Spleen (tissue), 11 donors: ENCODE results near the gene SETD4. TPM values are rescaled to one million over a fixed set of nuclear protein-coding genes. Genes with fewer than 3 reads are reported as not detected.
A peak's percentile ranks its signal among the peaks of the same experiment; 100 is the strongest.

Experiments
- DNase-seq: peaks from one replicate; pipeline ENCODE4 v3.0.0-alpha.2; 2020
- H3K27ac ChIP-seq, 8 donors: fragments of 200-600 bp; sonication (generic) in 7 of 8; 1 replicate in 4 of 8; 2 replicates in 4 of 8; pipeline versions ENCODE4 v1.5.0 to v1.8.0; 2016 to 2021; ENCODE audit warnings: inconsistent platforms in 4 of 8, mild to moderate bottlenecking in 4 of 8, moderate library complexity in 1 of 8
- H3K27me3 ChIP-seq, 7 donors: fragments of 200-600 bp; sonication (generic) in 6 of 7; replicated peaks in 1 of 7; 1 replicate in 4 of 7; 2 replicates in 3 of 7; pipeline versions ENCODE4 v1.5.0 to v1.8.0; 2016 to 2021; ENCODE audit warnings: inconsistent platforms in 3 of 7, mild to moderate bottlenecking in 1 of 7
- H3K36me3 ChIP-seq, 6 donors: fragments of 200-600 bp; sonication (generic) in 5 of 6; 1 replicate in 4 of 6; 2 replicates in 2 of 6; pipeline versions ENCODE4 v1.5.0 to v1.8.0; 2016 to 2021; ENCODE audit warnings: inconsistent platforms in 2 of 6
- H3K4me1 ChIP-seq, 6 donors: fragments of 200-600 bp; sonication (generic) in 5 of 6; 1 replicate in 3 of 6; 2 replicates in 3 of 6; pipeline versions ENCODE4 v1.5.0 to v1.8.0; 2016 to 2021; ENCODE audit warnings: inconsistent platforms in 3 of 6
- H3K4me3 ChIP-seq, 8 donors: fragments of 200-600 bp; sonication (generic) in 7 of 8; 1 replicate in 4 of 8; 2 replicates in 4 of 8; pipeline versions ENCODE4 v1.5.0 to v1.8.0; 2016 to 2021; ENCODE audit warnings: inconsistent platforms in 4 of 8, mild to moderate bottlenecking in 4 of 8, moderate library complexity in 2 of 8
- H3K9me3 ChIP-seq, 8 donors: fragments of 200-600 bp; sonication (generic) in 7 of 8; 1 replicate in 4 of 8; 2 replicates in 4 of 8; pipeline versions ENCODE4 v1.5.0 to v1.8.0; 2016 to 2021; ENCODE audit warnings: inconsistent platforms in 4 of 8
- CTCF ChIP-seq, 11 experiments: fragments of 200-600 bp in 7 of 11; fragments of 450-650 bp in 4 of 11; sonication (generic) in 4 of 11; IDR thresholded peaks in 8 of 11; conservative IDR thresholded peaks in 3 of 11; 1 replicate in 7 of 11; 2 replicates in 4 of 11; pipeline versions ENCODE4 v1.4.0 to v1.8.0; 2016 to 2021; ENCODE audit warnings: antibody characterized with exemption in 11 of 11, inconsistent platforms in 4 of 11, mild to moderate bottlenecking in 1 of 11
- POLR2A ChIP-seq, 3 donors: fragments of 450-650 bp; IDR thresholded peaks; one replicate each; pipeline ENCODE4 v1.5.1; 2017; ENCODE audit warnings: antibody characterized with exemption in 3 of 3, mild to moderate bottlenecking in 1 of 3
- POLR2AphosphoS5 ChIP-seq, 3 donors: sonication (generic); formaldehyde crosslinking; IDR thresholded peaks; one replicate each; pipeline ENCODE4 v1.5.1; 2017; ENCODE audit warnings: antibody characterized with exemption in 3 of 3
- WGBS, 5 donors: extraction: QIAGEN DNeasy Blood & Tissue Kit in 3 of 5; methylation state at CpG; one replicate each; pipeline versions ENCODE4 v1.1.5 to v1.1.7; 2013 to 2018; 5-methylcytosine and 5-hydroxymethylcytosine counted together
- intact Hi-C: fragments of 100-400 bp; cut with DNase I; formaldehyde crosslinking; loops from one replicate; pipeline ENCODE4 v1.15.0; 2023; ENCODE audit warnings: low total_unique reads
- polyA plus RNA-seq, 3 donors: library from polyadenylated mRNA; stranded (reverse); fragments of 200-250 nt; gene quantifications; one replicate each; pipeline ENCODE4 v1.2.1, GENCODE V29; 2013
- total RNA-seq, 7 donors: library from RNA; depleted of rRNA in 3 of 7; stranded (reverse); fragments of >200 nt in 3 of 7; fragmentation: NEBNext Ultra II Directional in 4 of 7; extraction: Animal tissue kit (Norgen Biotek cat#: 25700) in 4 of 7; gene quantifications; one replicate each; pipeline versions ENCODE4 v1.1.0 to v1.2.1, GENCODE V29; 2016 to 2021
- donor health status: healthy with polysubstance abuse.
- donor health status: DM: no; HTN: no; CAD: no; lungs with moderate emphysema.
- donor health status: DM: no; HTN: no; CAD: no.
- donor health status: Bipolar disorder and iron deficiency.
- donor health status: healthy.
- donor health status: DM: no; HTN: no; CAD: no.
- donor health status: DM: yes; HTN: yes; CAD: no.

Gene SETD4
- total and polyA plus RNA-seq, 10 donors: 6.9 to 28.1 (median 18.4) TPM

GRCh38 chr21:36010801-36011200 is 49.5 kb downstream of the SETD4 start:
- 78 to 91% (median 82%) methylated on average over 2 of the region's 2 CpGs for WGBS, 5 donors
- no peak overlapping the region for H3K4me3 ChIP-seq
- TF ChIP-seq POLR2AphosphoS5 (IDR thresholded peaks at IDR 0.05) (no peak), CTCF (IDR thresholded peaks at IDR 0.05 in 8 of 11, conservative IDR thresholded peaks at IDR 0.05 in 3 of 11) (no peak), POLR2A (IDR thresholded peaks at IDR 0.05) (no peak)
- no peaks in the 10 kb centered on the region for H3K9me3 ChIP-seq
- no peaks in the 10 kb centered on the region for H3K4me1 ChIP-seq
- no peak for DNase-seq
- intact Hi-C loops: no loop called here
- peaks cover 0 to 11% (median 0%) of the 10 kb centered on the region in 7 donors for H3K27me3 ChIP-seq
- H3K36me3 ChIP-seq: no peaks in the 10 kb centered on the region
- H3K27ac ChIP-seq: no peak overlapping the region

- intact Hi-C loops: no loop called here
- WGBS, 5 donors: 84 to 98% (median 93%) methylated on average over 2 of the region's 2 CpGs
- Histone ChIP-seq H3K36me3 (no peaks in the 10 kb centered on the region), H3K27me3 (peaks cover 0 to 15% (median 0%) of the 10 kb centered on the region in 7 donors), H3K4me1 (no peaks in the 10 kb centered on the region), H3K4me3 (no peak overlapping the region), H3K27ac (no peak overlapping the region), H3K9me3 (no peaks in the 10 kb centered on the region)
- TF ChIP-seq POLR2AphosphoS5 (IDR thresholded peaks at IDR 0.05): no peak
- TF ChIP-seq POLR2A (IDR thresholded peaks at IDR 0.05): no peak
- no peak for TF ChIP-seq CTCF (IDR thresholded peaks at IDR 0.05 in 8 of 11, conservative IDR thresholded peaks at IDR 0.05 in 3 of 11)
- DNase-seq: no peak
Observed at GRCh38 chr21:36008505-36008904, 51.8 kb downstream of the SETD4 start.

- Histone ChIP-seq H3K36me3 (no peaks in the 10 kb centered on the region), H3K27ac (peak overlapping the region in 3 of 8 donors; percentile 43 to 64 (median 45)), H3K4me1 (no peaks in the 10 kb centered on the region), H3K27me3 (peaks cover 0 to 19% (median 0%) of the 10 kb centered on the region in 7 donors), H3K4me3 (peak overlapping the region in 2 of 8 donors; percentile 18 to 53), H3K9me3 (no peaks in the 10 kb centered on the region)
- intact Hi-C loops: no loop called here
- no peak for DNase-seq
- 92 to 97% (median 94%) methylated on average over 5 of the region's 5 CpGs for WGBS, 5 donors
- no peak for TF ChIP-seq POLR2AphosphoS5 (IDR thresholded peaks at IDR 0.05)
- TF ChIP-seq POLR2A (IDR thresholded peaks at IDR 0.05): no peak
- TF ChIP-seq CTCF (IDR thresholded peaks at IDR 0.05 in 8 of 11, conservative IDR thresholded peaks at IDR 0.05 in 3 of 11): no peak
Observed at GRCh38 chr21:36005879-36006400, 54.4 kb downstream of the SETD4 start.

GRCh38 chr21:36005018-36005417 is 55.3 kb downstream of the SETD4 start:
- 69 to 79% (median 75%) methylated on average over 11 to 17 of the region's 17 CpGs for WGBS, 5 donors
- H3K9me3 ChIP-seq: no peaks in the 10 kb centered on the region

More at GRCh38 chr21:36005018-36005417, 55.3 kb downstream of the SETD4 start:
- intact Hi-C loops: no loop called here
- Histone ChIP-seq H3K4me3 (peak overlapping the region in 2 of 8 donors; percentile 18 to 53), H3K27ac (peak overlapping the region in 4 of 8 donors; percentile 1 to 64 (median 44)), H3K36me3 (no peaks in the 10 kb centered on the region), H3K27me3 (peaks cover 0 to 28% (median 0%) of the 10 kb centered on the region in 7 donors), H3K4me1 (no peaks in the 10 kb centered on the region)
- TF ChIP-seq POLR2AphosphoS5 (IDR thresholded peaks at IDR 0.05) (peak in 2 of 3 donors; percentile 21 to 60), CTCF (IDR thresholded peaks at IDR 0.05 in 8 of 11, conservative IDR thresholded peaks at IDR 0.05 in 3 of 11) (no peak), POLR2A (IDR thresholded peaks at IDR 0.05) (no peak)
- DNase-seq: no peak
